Parathyroid adenoma (tissue), 2 donors: ENCODE measurements around the gene KITLG.

Source experiments
- H2AFZ ChIP-seq: fragments of 300-600 bp; sonication (generic); one replicate; pipeline ENCODE4 v1.7.0; 2017; ENCODE audit warnings: antibody characterized with exemption, mild to moderate bottlenecking
- H3K27ac ChIP-seq: fragments of 300-600 bp; sonication (generic); one replicate; pipeline ENCODE4 v1.7.0; 2017
- H3K27me3 ChIP-seq: fragments of 300-600 bp; sonication (generic); one replicate; pipeline ENCODE4 v1.7.0; 2017; ENCODE audit warnings: low read length; ENCODE audit not compliant: control insufficient read depth, insufficient read depth
- H3K36me3 ChIP-seq: fragments of 300-600 bp; sonication (generic); one replicate; pipeline ENCODE4 v1.7.0; 2017; ENCODE audit warnings: low read length; ENCODE audit not compliant: control insufficient read depth, insufficient read depth
- H3K4me1 ChIP-seq: fragments of 300-600 bp; sonication (generic); one replicate; pipeline ENCODE4 v1.7.0; 2017; ENCODE audit warnings: control low read depth
- H3K4me2 ChIP-seq: fragments of 300-600 bp; sonication (generic); one replicate; pipeline ENCODE4 v1.7.0; 2017; ENCODE audit warnings: low read length
- H3K4me3 ChIP-seq: fragments of 300-600 bp; sonication (generic); one replicate; pipeline ENCODE4 v1.7.0; 2017; ENCODE audit warnings: low read depth, low read length
- H3K79me2 ChIP-seq: fragments of 300-600 bp; sonication (generic); one replicate; pipeline ENCODE4 v1.7.0; 2017; ENCODE audit warnings: control low read depth
- H3K9ac ChIP-seq: fragments of 300-600 bp; sonication (generic); one replicate; pipeline ENCODE4 v1.7.0; 2017; ENCODE audit warnings: mild to moderate bottlenecking
- H3K9me3 ChIP-seq: fragments of 300-600 bp; sonication (generic); one replicate; pipeline ENCODE4 v1.7.0; 2017; ENCODE audit warnings: low read length; ENCODE audit not compliant: control insufficient read depth
- TF ChIP-seq, protein P1 (sequence below): fragments of 300-600 bp; sonication (generic); IDR thresholded peaks from one replicate; pipeline ENCODE4 v1.7.0; 2017; ENCODE audit warnings: antibody characterized with exemption, mild to moderate bottlenecking
- donor health status: primary hyperparathyroidism.

KITLG gene

DNA sequence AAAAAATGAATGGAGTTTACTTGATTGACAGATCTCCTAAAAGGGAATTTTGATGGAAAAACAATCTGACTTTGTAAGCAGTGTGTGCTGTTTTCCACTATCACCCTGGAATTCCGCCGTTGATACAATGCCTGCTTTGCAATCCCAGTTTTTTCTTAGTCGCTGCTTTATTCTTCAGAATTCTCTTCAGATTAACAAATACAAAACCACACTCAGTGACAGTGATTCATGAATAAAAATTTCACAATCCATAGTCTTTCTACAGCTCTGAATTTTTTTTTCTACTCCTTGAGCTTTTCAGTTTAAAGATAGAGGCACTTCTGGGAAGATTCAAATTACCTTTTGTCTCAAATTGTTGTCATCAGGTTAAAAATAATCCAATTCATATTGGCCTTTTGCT, 44.6 kb upstream of the KITLG start:
- Histone ChIP-seq H3K9me3 (no peaks in the 10 kb centered on the region), H3K4me3 (no peak overlapping the region), H3K4me1 (no peaks in the 10 kb centered on the region), H3K9ac (no peak overlapping the region), H3K36me3 (no peaks in the 10 kb centered on the region), H3K27me3 (no peaks in the 10 kb centered on the region), H3K4me2 (no peak overlapping the region), H3K27ac (no peak overlapping the region), H2AFZ (no peak overlapping the region), H3K79me2 (no peaks in the 10 kb centered on the region)
- TF ChIP-seq, protein P1, sequence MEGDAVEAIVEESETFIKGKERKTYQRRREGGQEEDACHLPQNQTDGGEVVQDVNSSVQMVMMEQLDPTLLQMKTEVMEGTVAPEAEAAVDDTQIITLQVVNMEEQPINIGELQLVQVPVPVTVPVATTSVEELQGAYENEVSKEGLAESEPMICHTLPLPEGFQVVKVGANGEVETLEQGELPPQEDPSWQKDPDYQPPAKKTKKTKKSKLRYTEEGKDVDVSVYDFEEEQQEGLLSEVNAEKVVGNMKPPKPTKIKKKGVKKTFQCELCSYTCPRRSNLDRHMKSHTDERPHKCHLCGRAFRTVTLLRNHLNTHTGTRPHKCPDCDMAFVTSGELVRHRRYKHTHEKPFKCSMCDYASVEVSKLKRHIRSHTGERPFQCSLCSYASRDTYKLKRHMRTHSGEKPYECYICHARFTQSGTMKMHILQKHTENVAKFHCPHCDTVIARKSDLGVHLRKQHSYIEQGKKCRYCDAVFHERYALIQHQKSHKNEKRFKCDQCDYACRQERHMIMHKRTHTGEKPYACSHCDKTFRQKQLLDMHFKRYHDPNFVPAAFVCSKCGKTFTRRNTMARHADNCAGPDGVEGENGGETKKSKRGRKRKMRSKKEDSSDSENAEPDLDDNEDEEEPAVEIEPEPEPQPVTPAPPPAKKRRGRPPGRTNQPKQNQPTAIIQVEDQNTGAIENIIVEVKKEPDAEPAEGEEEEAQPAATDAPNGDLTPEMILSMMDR, result no peak

GRCh38 chr12:88623777-88624548, 43.7 kb upstream of the KITLG start:
- H3K27ac ChIP-seq, result no peak overlapping the region
- H3K4me2 ChIP-seq, result no peak overlapping the region
- H3K4me1 ChIP-seq, result no peaks in the 10 kb centered on the region
- no peaks in the 10 kb centered on the region for H3K27me3 ChIP-seq
- no peaks in the 10 kb centered on the region for H3K36me3 ChIP-seq
- H3K9ac ChIP-seq, result no peak overlapping the region
- TF ChIP-seq, protein P1, result no peak
- H3K79me2 ChIP-seq, result no peaks in the 10 kb centered on the region
- H2AFZ ChIP-seq, result no peak overlapping the region
- no peak overlapping the region for H3K4me3 ChIP-seq
- H3K9me3 ChIP-seq, result no peaks in the 10 kb centered on the region

- no peak overlapping the region for H2AFZ ChIP-seq
- no peak overlapping the region for H3K4me2 ChIP-seq
- H3K4me3 ChIP-seq, result no peak overlapping the region
- TF ChIP-seq, protein P1, result no peak
- no peaks in the 10 kb centered on the region for H3K36me3 ChIP-seq
- H3K79me2 ChIP-seq, result no peaks in the 10 kb centered on the region
- no peak overlapping the region for H3K27ac ChIP-seq
- H3K4me1 ChIP-seq, result no peaks in the 10 kb centered on the region
- no peaks in the 10 kb centered on the region for H3K27me3 ChIP-seq
- no peak overlapping the region for H3K9ac ChIP-seq
- no peaks in the 10 kb centered on the region for H3K9me3 ChIP-seq
These were observed 37.1 kb upstream of the KITLG start for GRCh38 chr12:88617352-88617751.

- Histone ChIP-seq H3K79me2 (no peaks in the 10 kb centered on the region), H3K4me2 (no peak overlapping the region), H3K27me3 (no peaks in the 10 kb centered on the region), H3K4me1 (no peaks in the 10 kb centered on the region), H3K4me3 (no peak overlapping the region), H2AFZ (no peak overlapping the region), H3K27ac (no peak overlapping the region), H3K36me3 (no peaks in the 10 kb centered on the region), H3K9me3 (no peaks in the 10 kb centered on the region), H3K9ac (no peak overlapping the region)
- TF ChIP-seq, protein P1, result no peak
These were observed 35.2 kb upstream of the KITLG start for GRCh38 chr12:88615490-88615889.

DNA sequence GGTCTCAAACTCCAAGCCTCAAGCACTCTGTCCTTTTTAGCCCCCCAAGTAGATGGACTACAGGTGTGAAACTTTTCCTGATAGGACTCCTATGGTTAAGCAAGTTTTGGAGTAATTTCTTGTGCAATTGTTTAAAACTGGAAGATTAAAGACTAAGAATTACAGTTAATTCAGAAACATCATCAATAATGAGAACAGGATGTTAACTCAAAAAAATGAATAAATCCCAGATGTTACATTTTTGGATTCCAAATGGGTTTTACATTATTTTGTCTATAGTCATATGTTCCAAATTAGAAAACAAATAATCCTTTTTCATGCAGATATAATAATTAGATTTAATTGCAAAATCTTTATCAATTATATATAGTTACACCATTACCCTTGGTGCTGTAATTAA, 24.4 kb upstream of the KITLG start:
- no peak overlapping the region for H3K27ac ChIP-seq
- TF ChIP-seq, protein P1, result no peak
- H3K27me3 ChIP-seq, result no peaks in the 10 kb centered on the region
- H3K36me3 ChIP-seq, result no peaks in the 10 kb centered on the region
- no peaks in the 10 kb centered on the region for H3K9me3 ChIP-seq
- H3K4me3 ChIP-seq, result no peak overlapping the region
- H2AFZ ChIP-seq, result no peak overlapping the region
- H3K9ac ChIP-seq, result no peak overlapping the region
- no peaks in the 10 kb centered on the region for H3K4me1 ChIP-seq
- no peak overlapping the region for H3K4me2 ChIP-seq
- H3K79me2 ChIP-seq, result no peaks in the 10 kb centered on the region
